HepG2 (cell line): ENCODE data around the gene ALK.

Experiments
- FOXK2 ChIP-seq: fragments of 450-650 bp; IDR thresholded peaks from 2 replicates; pipeline ENCODE4 v1.6.1; 2016
- IRF9 ChIP-seq: sonication (generic); formaldehyde crosslinking; IDR thresholded peaks from 2 replicates; pipeline ENCODE4 v1.8.0; 2022; ENCODE audit warnings: missing genetic modification reagents, mild to moderate bottlenecking, borderline replicate concordance
- NR2C2 ChIP-seq: sonication (generic); formaldehyde crosslinking; IDR thresholded peaks from 2 replicates; pipeline ENCODE4 v1.4.0; 2020; ENCODE audit warnings: missing genetic modification reagents, mild to moderate bottlenecking, moderate library complexity, borderline replicate concordance
- POLR2AphosphoS5 ChIP-seq: IDR thresholded peaks from 2 replicates; pipeline ENCODE4 v1.6.1; 2012; ENCODE audit warnings: low read depth, low read length

- TF ChIP-seq POLR2AphosphoS5 (no peak), FOXK2 (no peak), NR2C2 (CRISPR knock-in tag) (no peak), IRF9 (CRISPR knock-in tag) (no peak)
Measured at GRCh38 chr2:29226808-29227207, 694.6 kb downstream of the ALK start.
